SKM-1 (cell line): ENCODE measurements around the gene GBGT1.
"Not testable (repeated sequence)": the region's sequence is repeated elsewhere in the genome, so short reads cannot be mapped to it uniquely, and the experiment has no call there.

ENCODE experiments used
- DNase-seq: peaks from one replicate; lab custom pipeline; 2025; ENCODE audit not compliant: unreplicated experiment; lab: John Stamatoyannopoulos, UW

The GBGT1 gene

DNA sequence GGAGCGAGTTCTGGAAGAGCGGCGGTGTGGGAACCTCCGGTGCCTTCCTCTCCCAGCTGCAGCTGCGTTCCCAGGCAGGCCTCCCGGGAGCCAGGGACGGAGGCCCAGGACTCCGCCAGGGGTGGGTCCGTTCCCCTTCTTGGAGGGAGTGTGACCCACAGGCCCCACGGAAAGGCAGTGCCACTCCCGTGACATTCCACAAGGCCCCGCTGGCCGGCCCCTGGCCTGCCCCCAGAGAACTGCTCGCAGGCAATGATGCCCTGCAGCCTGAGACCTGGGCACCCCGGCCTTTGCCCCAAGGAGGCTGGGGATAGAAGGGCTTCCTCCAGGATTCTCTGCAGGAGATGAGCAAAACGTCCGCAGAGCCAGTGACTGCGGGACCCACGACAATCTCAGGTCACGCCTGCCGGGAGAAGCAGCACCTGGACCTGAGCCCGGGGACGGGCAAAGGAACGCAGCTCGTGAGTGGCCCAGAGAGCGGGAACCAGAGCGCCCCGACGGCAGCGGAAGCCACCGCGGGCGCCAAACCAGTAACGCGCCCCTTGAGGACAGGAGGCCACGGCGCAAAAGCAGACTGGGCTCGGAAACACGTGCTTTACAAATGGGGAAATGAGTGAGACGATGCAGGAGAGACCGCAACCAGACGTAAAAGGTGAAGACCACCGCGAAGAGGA lies 36.1 kb upstream of the GBGT1 start:
- no peak for DNase-seq

DNA sequence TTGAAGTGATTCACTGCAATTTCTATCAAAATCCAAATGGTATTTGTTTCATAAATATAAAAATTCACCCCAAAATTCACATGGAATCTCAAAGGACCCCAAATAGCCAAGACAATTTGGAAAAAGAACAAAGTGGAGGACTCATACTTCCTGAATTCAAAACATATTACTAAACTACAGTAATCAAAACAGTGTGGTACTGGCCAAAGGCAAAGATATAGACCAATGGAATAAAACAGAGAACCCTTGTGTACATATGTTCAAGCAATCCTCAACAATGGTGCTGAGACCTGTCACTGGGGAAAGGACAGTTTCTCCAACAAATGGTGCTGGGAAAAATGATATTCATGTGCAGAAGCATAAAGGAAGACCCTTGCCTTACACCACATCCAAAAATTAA lies 31.3 kb upstream of the GBGT1 start:
- DNase-seq, result no peak

DNA sequence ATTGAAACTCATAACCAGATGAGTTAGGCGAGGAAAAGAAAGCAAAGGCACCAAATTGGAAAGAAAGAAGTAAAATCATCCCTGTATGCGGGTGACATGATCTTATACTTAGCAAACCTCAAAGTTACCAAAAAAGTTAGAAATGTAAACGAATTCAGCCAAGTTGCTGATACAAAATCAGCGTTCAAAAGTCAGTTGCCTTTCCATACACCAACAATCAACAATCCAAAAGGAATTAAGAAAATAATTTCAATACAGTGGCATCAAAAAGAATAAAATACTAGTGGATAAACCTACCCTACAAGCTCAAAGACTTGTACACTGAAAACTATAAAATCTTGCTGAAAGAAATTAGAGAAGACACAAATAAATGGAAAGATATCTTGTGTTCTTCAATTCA lies 30.9 kb upstream of the GBGT1 start:
- no peak for DNase-seq

DNA sequence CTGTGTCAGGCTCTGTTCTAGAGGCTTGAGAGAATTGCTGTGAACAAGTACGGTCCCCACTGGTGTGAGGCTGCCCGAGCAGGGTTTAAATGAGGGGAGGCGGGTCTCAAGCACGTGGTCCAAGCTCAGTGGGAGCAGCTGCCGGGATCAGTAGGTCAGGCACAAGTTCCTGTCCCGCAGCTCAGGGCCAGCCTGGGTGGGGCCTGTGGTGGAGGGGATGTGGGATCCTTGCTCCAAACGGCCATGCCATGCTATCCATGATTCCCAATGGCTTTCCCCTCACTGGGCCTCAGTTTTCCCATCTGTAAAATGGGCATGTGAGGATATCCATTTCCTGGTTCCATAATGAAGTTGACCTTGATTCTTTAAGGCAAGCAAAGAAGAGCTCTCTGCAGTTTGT lies 28.3 kb upstream of the GBGT1 start:
- no peak for DNase-seq

DNA sequence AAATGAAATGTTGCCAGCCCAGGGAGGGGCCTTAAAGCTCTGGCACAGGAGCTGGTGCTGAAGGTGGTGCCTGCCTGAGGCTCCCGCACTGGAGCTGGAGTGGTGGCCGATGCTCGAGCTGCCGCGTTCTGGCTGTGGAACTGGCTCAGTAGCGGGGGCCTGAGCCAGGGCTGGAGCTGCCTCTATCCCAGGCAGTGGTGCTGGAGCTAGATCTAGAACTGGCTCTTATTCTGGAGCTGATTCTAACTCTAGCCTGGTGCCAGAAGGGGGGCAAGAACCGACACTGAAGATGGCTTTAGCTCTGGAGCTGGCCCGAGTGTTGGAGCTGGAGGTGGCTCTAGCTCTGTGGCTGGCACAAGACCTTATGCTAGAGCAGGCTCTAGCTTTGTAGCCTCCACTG lies 26.1 kb upstream of the GBGT1 start:
- DNase-seq, result no peak

DNA sequence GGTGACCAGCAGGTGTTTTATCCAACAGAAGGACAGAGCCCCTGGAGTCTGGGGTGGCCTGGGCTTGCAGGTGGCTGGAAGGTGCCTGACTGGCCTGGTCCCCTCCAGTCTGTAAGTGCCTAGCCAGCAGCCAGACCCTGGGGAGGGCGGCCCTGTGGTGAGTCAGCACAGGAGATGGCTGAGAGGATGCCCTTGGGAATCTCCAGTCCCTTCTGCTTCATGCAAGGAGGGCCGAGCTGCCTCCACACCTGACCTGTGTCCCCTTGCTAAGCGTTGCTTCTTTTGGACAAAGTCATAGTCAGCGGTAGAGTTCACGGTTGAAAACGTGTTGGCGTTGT lies 25.1 kb upstream of the GBGT1 start:
- DNase-seq, result no peak

DNA sequence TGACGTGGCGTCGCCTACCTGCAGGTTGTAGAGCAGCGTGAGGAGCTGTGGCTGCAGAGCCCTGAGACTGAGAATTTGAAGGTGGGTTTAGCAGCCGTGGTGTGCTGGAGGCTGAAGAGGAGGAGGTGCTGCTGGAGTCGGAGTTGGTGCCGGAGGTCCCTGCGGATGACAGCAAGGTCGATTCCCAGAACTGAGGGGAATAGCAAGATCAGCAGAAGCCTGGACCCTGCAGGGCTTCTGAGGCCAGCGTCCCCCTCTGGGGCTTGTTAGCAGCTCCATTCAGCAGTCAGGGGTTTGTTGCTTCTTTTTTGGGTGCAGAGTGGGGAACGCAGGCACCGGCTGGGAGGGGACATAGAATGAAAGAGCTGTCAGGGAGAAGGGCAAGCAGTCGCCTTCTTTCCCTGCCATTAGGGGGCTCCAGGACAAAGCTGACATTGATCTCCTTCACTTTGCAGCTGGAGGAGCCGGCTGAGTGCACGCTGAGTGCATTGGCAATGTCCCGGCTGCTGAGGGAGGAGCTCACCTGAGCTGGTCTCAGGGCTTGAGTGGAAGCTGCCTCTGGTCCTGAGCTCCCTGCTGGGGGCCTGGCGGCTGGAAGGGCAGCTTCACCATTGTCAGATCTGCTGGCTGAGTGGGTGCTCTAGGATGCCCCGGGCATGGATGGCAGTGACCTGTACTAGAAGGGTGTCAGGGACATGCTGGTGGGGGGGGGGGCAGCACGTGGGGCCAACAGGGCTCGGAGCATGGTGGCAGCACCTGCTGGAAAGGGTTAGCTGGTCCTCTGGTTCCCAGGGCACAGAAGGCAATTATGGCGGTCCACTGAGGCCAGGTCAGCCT lies 24.5 kb upstream of the GBGT1 start:
- no peak for DNase-seq

DNA sequence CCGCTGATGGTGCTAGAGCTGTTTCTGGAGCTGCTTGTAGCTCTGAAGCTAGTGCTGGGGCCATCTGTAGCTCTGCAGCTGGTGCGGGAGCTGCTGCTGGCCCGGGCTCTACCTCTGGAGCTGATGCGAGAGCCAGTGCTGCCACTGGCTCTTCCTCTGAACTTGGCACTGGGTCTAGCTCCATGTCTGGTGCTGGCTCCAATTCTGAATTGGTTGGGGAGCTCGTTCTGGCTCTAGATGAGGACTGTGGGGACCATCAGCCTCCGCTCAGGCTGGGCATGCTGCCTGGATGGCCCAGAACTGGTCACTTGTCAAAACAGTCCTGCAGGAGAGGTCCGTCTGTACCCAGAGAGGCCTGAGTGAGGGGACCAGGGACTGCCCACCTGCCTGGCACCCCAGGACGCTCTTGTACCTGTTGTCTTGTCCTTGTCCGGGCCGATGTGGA lies 23.9 kb upstream of the GBGT1 start:
- no peak for DNase-seq

DNA sequence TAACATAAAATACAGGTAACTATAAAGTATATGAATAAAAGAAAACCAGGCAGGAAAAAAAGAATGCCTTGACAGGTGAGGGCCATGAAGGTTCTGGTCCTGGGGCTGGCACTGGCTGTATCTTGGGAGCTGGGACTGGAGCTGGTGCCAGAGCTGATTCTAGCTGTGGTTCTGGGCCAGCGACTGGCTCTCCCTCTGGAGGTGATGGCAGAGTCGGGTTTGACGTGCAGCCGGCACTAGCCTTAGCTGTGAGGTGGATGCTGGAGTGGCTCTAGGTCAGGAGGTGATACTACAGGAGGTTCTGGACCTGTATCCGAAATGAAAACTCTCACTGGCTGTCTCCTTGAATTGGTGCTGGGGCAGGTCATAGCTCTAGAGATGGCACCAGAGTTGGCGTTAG lies 23.0 kb upstream of the GBGT1 start:
- DNase-seq, result no peak

DNA sequence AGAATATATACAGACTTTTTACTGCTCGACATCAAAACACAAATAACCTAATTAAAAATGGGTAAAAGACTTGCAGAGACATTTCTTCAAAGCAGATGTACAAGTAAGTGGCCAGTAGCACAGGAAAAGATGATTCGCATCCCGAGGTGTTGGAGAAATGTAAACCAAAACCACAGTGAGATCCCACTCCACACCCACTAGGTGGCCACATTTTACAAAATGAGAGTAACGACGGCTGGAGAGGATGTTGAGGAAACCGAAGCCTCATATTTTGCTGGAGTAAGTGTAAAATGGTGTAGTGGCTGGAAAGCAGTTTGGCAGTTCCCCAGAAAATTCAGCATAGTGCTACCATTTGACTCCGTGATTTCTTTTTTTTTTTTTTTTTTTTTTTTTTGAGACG lies 21.3 kb upstream of the GBGT1 start:
- peak; percentile 69 for DNase-seq

DNA sequence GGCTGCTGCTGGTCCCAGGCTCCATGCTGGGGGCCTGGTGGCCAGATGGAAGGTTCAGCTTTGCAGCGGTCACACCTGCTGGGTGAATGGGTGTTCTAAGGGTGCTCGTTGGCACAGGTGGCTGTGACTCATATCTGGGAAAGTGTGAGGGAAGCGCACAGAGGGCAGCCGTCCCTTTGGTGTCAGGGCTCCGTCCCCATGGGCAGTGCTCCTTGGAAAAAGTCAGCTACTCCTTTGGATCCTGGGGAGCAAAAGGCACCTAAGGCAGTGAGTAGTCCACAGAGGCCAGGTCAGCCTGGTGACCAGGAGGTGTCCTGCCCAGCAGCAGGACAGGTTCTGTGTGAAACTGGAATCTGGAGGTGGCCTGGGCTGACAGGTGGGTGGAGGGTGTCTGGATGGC lies 18.4 kb upstream of the GBGT1 start:
- no peak for DNase-seq

DNA sequence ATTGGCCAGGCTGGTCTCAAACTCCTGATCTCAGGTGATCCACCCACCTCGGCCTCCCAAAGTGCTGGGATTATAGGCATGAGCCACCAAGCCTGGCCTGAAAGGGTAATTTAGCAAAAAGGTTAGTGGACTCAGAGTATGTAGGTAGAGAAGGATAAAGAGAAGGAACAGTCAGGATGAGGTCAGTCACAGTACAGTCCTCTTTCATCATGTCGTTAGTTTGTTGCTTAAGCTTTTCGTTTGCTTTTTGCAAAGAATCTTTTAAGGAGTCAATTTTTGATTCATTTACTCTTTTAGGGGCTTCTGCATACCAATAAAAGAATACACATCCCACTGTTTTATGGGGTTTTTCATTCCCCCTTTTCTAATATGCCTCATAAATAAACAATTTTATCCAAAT lies 17.8 kb upstream of the GBGT1 start:
- peak; percentile 15 for DNase-seq

DNA sequence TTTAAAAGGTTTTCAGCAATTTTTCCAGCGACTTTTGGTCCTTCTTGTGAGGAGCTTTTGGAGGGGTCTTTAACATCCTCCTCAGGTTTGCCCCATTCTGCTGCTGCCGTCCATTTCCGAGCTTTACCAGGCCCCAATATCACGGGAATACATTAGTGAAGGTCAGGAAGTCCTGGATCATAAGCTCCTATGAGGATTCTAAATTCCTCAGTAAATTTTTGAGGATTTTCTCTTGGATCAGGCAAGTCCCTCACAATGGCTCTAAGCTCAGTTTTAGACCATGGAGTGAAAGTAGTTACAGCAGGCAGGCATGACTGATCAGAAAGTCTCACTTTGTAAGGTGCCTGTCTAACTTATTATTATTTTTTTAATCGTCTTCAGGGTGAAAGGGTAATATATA lies 17.2 kb upstream of the GBGT1 start:
- no peak for DNase-seq

DNA sequence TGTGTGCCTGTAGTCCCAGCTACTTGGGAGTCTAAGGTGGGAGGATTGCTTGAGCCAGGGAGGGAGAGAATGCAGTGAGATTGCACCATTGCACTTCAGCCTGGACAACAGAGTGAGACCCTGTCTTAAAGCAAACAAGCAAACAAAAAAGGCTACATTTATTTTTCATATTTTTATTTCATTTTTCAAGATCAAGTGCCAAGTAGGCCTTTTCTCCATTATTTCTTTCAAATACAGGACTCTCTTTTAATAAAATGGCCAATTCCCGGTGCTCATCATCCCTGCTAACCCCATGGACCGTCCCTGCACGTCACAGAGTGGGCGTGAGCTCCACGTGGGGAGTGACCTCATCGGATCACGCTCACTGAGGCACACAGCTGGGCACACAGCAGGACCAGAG lies 9.3 kb upstream of the GBGT1 start:
- no peak for DNase-seq

DNA sequence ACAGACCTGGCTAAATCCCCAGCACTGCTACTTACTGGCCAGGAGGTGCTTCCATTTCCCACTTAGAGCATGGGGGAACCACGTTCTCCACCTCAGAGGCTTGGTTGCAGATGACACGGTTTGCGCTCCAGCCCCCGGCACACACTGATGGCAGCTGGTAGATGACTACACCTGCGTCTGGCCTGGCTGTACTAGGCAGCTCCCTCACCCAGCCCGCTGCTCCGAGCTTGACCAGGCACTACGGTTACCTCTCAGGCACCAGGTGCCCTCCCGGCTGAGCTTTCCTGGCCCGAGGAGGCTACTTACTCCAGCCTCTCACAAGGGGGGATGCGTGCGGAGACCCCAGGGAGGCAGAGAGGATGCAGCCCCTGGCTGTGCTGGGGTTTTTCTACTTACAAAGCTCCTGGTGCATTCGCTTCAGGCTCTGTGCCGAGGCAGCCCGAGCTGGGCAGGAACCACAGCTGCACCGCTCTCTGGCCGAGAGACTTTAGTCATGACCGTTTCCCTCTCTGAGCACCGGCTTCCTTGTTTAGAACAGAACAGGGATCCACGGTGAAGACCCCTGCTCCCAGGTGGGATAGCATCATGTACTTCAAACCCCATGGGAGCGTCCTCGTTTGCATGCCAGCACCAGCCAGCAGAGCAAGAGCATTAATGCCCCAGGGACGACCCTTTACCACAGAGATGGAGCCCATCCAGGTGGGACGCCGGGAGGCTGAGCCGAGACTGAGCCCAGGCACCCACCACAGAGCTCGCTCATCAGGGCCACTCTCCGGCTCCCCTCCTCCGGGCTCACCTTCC lies 7.6 kb upstream of the GBGT1 start:
- no peak for DNase-seq

DNA sequence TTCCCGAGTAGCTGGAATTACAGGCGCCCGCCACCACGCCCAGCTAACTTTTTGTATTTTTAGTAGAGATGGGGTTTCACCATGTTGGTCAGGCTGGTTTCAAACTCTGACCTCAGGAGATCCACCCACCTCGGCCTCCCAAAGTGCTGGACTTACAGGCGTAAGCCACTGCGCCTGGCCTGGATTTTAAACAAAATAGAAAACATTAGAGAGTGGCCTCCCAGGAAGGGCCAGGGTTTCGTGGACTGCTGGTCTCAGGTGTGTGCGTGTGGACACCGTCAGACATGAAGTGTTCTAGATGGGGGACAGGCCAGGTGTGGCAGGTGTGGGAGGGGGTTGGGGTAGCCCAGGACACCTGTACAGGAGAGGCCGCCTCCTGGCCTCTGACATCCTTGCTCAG lies 7.0 kb upstream of the GBGT1 start:
- no peak for DNase-seq

DNA sequence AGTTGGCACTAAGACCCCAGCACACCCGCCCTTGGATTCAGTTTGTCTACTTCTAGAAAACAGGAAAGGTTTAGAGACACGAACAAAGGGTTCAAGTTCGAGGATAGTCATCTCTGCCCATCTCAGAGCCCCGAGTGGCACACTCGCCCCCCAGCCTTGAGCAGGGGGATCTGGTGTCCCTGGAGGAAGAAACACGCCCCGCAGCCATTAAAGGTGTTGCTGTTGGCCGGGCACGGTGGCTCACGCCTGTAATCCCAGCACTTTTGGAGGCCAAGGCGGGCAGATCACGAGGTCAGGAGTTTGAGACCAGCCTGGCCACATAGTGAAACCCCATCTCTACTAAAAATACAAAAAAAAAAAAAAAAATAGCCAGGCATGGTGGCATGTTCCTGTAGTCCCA lies 6.0 kb upstream of the GBGT1 start:
- not testable (repeated sequence) for DNase-seq

DNA sequence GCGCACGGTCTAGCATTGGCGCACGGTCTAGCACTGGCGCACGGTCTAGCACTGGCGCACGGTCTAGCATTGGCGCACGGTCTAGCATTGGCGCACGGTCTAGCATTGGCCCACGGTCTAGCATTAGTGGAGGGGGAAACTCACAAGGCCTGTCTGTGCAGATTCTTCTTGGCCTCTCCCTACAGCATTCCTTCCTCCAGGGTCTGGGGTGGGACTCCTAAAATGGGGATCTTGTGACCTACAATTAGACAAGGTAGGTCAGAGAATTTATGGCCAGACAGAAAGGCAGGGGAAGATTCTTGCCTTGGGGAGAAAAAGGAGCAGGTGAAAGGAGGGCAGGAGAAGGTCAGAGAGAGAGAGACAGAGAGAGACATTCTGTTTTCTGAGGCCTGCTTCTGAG lies 5.4 kb upstream of the GBGT1 start:
- no peak for DNase-seq

DNA sequence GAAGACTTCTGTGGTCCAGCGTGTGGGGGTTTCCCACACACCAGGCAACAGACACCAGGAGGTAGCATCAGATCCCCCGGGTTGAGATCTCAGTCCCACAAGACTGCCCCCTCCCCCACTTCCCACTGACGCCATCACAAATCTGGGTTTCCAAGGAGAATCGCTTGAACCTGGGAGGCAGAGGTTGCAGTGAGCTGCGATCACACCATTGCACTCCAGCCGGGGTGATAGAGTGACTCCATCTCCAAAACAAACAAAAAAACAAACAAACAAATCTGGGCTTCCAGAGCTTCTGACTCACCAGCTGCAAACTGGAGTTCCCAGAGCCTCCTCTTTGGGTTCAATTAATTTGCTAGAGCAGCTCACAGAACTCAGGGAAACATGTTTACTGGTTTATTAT lies 4.7 kb upstream of the GBGT1 start:
- no peak for DNase-seq

DNA sequence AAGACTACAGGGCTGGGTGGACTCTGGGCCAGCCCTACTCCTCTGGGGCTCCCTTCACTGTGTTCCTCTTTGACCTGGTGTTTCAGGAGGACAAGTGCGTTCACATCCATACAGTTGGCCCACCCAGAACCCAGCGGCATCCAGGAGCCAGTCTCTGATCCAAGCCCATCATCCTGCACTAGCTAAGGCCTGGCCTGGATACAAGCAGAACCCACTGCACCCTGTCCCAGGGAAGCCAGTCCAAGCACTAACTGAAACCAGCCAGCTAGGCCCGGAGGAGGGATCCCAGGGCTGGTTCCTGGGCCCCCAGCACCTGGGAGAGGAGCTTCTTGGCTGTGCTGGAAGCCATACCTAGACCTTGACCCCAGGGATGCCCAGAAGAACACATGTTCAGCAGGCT lies 4.1 kb upstream of the GBGT1 start:
- DNase-seq, result no peak

DNA sequence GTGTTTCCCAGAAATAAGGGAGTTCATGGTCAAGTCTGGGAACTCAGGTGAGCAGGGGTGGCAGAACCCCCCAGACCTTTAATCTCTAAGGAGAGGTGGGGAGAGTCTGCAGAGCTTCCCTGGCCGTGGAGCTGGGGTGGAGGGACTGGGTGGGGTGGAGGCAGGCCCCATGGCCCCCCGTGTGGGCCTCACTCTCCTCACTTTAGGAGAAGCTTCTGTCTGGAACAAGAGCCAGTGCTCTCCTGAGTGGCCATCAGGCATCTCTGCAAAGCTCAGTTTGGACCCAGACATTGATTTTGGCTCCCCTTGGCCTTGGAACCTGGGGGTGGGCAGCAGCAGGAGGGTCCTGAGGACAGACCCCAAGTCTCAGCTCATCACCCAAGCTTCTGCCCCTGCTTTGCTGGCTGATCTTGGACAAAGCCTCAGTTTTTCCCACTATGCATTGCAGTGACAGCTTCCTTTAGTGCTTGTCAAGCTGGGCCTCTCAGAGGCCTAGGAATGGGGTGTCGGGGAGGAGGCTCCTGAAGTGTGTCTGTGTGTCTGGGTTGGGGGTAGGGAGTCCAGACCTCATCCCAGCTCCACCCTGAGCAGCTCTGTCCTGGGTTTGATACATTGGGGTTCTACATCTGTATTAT lies 3.5 kb upstream of the GBGT1 start:
- DNase-seq, result no peak

DNA sequence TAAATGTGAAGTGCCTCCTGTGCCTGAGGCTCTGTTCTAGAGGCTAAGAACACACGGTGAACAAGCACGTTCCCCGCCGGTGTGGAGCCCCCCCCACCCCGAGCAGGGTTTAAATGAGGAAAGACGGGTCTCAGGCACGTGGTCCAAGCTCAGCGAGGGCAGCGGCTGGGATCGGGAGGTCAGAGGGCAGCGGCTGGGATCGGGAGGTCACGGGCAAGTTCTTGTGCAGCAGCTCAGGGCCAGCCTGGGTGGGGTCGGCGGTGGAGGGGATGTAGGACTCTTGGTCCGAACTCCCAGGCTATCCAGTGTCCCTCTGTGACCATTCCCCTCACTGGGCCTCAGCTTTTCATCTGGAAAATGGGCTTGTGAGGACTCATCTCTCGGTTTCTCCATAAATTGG lies 2.7 kb upstream of the GBGT1 start:
- DNase-seq, result no peak
